Stomach (tissue), 9 donors: ENCODE data around the gene SIRT1. TPM values are rescaled to one million over a fixed set of nuclear protein-coding genes. Genes with fewer than 3 reads are reported as not detected.
A peak's percentile ranks its signal among the peaks of the same experiment; 100 is the strongest.

Source experiments
- DNase-seq, 2 donors: peaks; one replicate each; pipeline versions ENCODE4 v3.0.0 to v3.0.0-alpha.2; 2013 to 2019
- H3K27ac ChIP-seq, 5 donors: fragments of 200-600 bp in 4 of 5; sonication (generic) in 4 of 5; one replicate each; pipeline ENCODE4 v1.5.1; 2013 to 2019; ENCODE audit warnings: mild to moderate bottlenecking in 1 of 5, moderate library complexity in 1 of 5
- H3K27me3 ChIP-seq, 3 donors: fragments of 200-600 bp; sonication (generic); one replicate each; pipeline ENCODE4 v1.5.1; 2017 to 2019; ENCODE audit warnings: mixed run types in 1 of 3
- H3K36me3 ChIP-seq, 4 donors: fragments of 200-600 bp; sonication (generic); 1 replicate in 3 of 4; 2 replicates in 1 of 4; pipeline ENCODE4 v1.5.1; 2016 to 2019
- H3K4me1 ChIP-seq, 4 donors: fragments of 200-600 bp; sonication (generic); one replicate each; pipeline ENCODE4 v1.5.1; 2016 to 2019
- H3K4me3 ChIP-seq, 4 donors: fragments of 200-600 bp; sonication (generic) in 3 of 4; one replicate each; pipeline ENCODE4 v1.5.1; 2016 to 2019; ENCODE audit warnings: mild to moderate bottlenecking in 1 of 4
- H3K9me3 ChIP-seq, 4 donors: fragments of 200-600 bp; sonication (generic); one replicate each; pipeline ENCODE4 v1.5.1; 2016 to 2019
- CTCF ChIP-seq, 7 experiments: fragments of 450-650 bp in 4 of 7; fragments of 200-600 bp in 3 of 7; sonication (generic) in 3 of 7; IDR thresholded peaks; one replicate each; pipeline ENCODE4 v1.5.1; 2016 to 2019; ENCODE audit warnings: antibody characterized with exemption in 7 of 7, control low read depth in 2 of 7, mild to moderate bottlenecking in 1 of 7
- EP300 ChIP-seq: sonication (generic); formaldehyde crosslinking; IDR thresholded peaks from one replicate; pipeline ENCODE4 v1.6.1; 2017; ENCODE audit warnings: antibody characterized with exemption
- POLR2A ChIP-seq, 4 donors: fragments of 450-650 bp; IDR thresholded peaks; one replicate each; pipeline ENCODE4 v1.6.1; 2016; ENCODE audit warnings: antibody characterized with exemption in 4 of 4, control low read depth in 2 of 4, mild to moderate bottlenecking in 1 of 4, moderate library complexity in 1 of 4
- POLR2AphosphoS5 ChIP-seq, 3 donors: sonication (generic); formaldehyde crosslinking; IDR thresholded peaks; one replicate each; pipeline ENCODE4 v1.6.1; 2016; ENCODE audit warnings: antibody characterized with exemption in 3 of 3
- WGBS, 5 donors: extraction: QIAGEN DNeasy Blood & Tissue Kit in 3 of 5; methylation state at CpG; one replicate each; pipeline versions ENCODE4 v1.1.5 to v1.1.7; 2013 to 2018; 5-methylcytosine and 5-hydroxymethylcytosine counted together
- intact Hi-C: fragments of 100-400 bp; cut with DNase I; formaldehyde crosslinking; loops from one replicate; pipeline ENCODE4 v1.15.1; 2023; ENCODE audit warnings: low total_unique reads
- polyA plus RNA-seq, 3 donors: library from polyadenylated mRNA; stranded (reverse); fragments of 200-250 nt; gene quantifications; one replicate each; pipeline ENCODE4 v1.2.3, GENCODE V29; 2013
- total RNA-seq, 5 donors: library from RNA; depleted of rRNA; stranded (reverse); fragments of >200 nt; gene quantifications; one replicate each; pipeline versions ENCODE4 v1.1.0 to v1.2.3, GENCODE V29; 2014 to 2016
- donor health status: healthy with polysubstance abuse.
- donor health status: Bipolar disorder and iron deficiency.
- donor health status: healthy.

The SIRT1 gene
- total and polyA plus RNA-seq, 8 donors: 7.7 to 41.4 (median 17.0) TPM

DNA sequence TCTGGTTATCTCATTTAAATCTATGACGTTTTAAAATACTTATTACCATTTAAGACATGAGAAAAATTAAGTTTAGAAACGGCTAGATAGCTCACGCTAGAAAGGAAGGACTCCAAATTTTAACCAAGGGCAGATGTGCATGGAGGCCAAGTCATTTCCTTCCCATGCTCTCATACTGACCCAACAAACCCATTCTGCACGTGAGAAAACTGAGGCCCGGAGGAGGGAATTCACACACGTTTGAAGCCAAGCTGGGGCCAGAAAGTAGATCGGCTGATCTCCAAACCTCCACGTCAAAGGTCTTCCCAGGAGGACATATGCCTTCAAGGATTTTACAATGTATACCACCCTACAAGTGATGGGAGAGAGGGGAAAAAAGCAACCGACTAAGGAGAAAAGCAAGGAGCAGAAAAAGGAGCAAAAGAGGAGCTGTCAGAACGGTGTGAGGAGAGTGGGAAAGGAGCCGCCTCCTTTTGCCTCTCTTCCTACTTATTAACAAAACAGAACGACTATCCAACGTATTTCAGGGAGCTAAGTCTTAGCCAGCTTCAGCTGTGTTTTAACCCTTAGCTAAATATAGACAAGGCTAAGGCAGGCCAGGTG, 645 bp upstream of the SIRT1 start:
- H3K27me3 ChIP-seq: no peaks in the 10 kb centered on the region
- 16 to 21% (median 18%) methylated on average over 13 of the region's 13 CpGs for WGBS, 5 donors
- H3K4me1 ChIP-seq: peaks cover 13 to 37% (median 25%) of the 10 kb centered on the region in 4 donors
- no peaks in the 10 kb centered on the region for H3K9me3 ChIP-seq
- H3K36me3 ChIP-seq: peaks cover 11 to 21% (median 20%) of the 10 kb centered on the region in 4 donors
- peak overlapping the region; percentile 93 to 100 (median 98) for H3K27ac ChIP-seq
- intact Hi-C loops: no loop called here
- DNase-seq: no peak
- H3K4me3 ChIP-seq: peak overlapping the region; percentile 70 to 86 (median 76)
- no peak for TF ChIP-seq EP300
- no peak for TF ChIP-seq POLR2AphosphoS5 (IDR thresholded peaks at IDR 0.05)
- no peak for TF ChIP-seq POLR2A (IDR thresholded peaks at IDR 0.05)
- TF ChIP-seq CTCF (IDR thresholded peaks at IDR 0.05): no peak

GRCh38 chr10:67884842-67885670, 600 bp downstream of the SIRT1 start:
- DNase-seq: peak; percentile 84 to 94
- intact Hi-C loops: loop anchor here (5.0 kb wide), 1 partner anchor 202 kb away; no protein-coding TSS in a partner anchor
- 0 to 2% (median 1%) methylated on average over 33 to 73 of the region's 73 CpGs for WGBS, 5 donors
- H3K4me1 ChIP-seq: peaks cover 13 to 49% (median 33%) of the 10 kb centered on the region in 4 donors
- H3K27me3 ChIP-seq: no peaks in the 10 kb centered on the region
- no peak for TF ChIP-seq EP300
- TF ChIP-seq POLR2AphosphoS5 (IDR thresholded peaks at IDR 0.05): peak in 2 of 3 donors; percentile 57 to 64
- peak in 1 of 4 donors; percentile 37 for TF ChIP-seq POLR2A (IDR thresholded peaks at IDR 0.05)
- TF ChIP-seq CTCF (IDR thresholded peaks at IDR 0.05): no peak
- H3K27ac ChIP-seq: peak overlapping the region; percentile 93 to 100 (median 98)
- peaks cover 17 to 34% (median 33%) of the 10 kb centered on the region in 4 donors for H3K36me3 ChIP-seq
- H3K4me3 ChIP-seq: peak overlapping the region; percentile 70 to 86 (median 76)
- H3K9me3 ChIP-seq: no peaks in the 10 kb centered on the region

DNA sequence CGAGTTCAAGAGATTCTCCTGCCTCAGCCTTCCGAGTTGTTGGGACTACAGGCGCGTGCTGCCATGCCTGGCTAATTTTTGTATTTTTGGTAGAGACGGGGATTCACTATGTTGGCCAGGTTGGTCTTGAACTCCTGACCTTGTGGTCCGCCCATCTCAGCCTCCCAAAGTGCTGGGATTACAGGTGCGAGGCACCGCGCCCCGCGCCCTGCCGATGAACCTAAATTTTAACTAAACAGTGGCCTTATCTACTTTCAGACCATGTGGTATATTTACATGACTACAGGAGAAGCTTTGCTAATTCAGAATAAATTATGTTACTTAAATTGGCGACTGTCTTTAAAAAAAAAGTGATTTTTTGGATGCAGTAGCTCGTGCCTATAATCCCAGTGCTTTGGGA, 9.2 kb downstream of the SIRT1 start:
- peaks cover 0 to 24% (median 10%) of the 10 kb centered on the region in 4 donors for H3K4me1 ChIP-seq
- peaks cover 64 to 100% (median 99%) of the 10 kb centered on the region in 4 donors for H3K36me3 ChIP-seq
- H3K9me3 ChIP-seq: no peaks in the 10 kb centered on the region
- intact Hi-C loops: no loop called here
- no peaks in the 10 kb centered on the region for H3K27me3 ChIP-seq
- no peak overlapping the region for H3K27ac ChIP-seq
- no peak for DNase-seq
- H3K4me3 ChIP-seq: no peak overlapping the region
- TF ChIP-seq POLR2AphosphoS5 (IDR thresholded peaks at IDR 0.05) (no peak), POLR2A (IDR thresholded peaks at IDR 0.05) (no peak), EP300 (no peak), CTCF (IDR thresholded peaks at IDR 0.05) (no peak)
- 85 to 93% (median 87%) methylated on average over 14 of the region's 14 CpGs for WGBS, 5 donors

DNA sequence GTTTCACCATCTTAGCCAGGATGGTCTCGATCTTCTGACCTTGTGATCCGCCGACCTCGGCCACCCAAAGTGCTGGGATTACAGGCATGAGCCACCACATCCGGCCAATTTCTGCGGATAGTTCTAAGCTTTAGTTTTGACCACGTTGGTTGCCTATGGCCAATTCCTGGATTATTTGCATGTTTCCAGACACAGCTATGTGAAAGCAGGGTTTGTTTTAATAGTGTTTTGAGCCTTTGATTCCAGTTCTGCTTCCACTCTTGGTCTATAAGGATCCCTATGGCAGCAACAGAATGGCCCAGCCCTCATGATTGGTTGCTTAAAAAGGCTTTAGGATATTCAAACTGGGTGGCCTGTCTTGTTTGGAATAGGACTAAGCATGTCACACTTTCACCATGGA, 19.1 kb downstream of the SIRT1 start:
- Histone ChIP-seq H3K9me3 (no peaks in the 10 kb centered on the region), H3K36me3 (peaks cover 15 to 99% (median 89%) of the 10 kb centered on the region in 4 donors), H3K4me3 (no peak overlapping the region), H3K27me3 (no peaks in the 10 kb centered on the region), H3K4me1 (peaks cover 0 to 7% (median 3%) of the 10 kb centered on the region in 4 donors), H3K27ac (no peak overlapping the region)
- no peak for DNase-seq
- intact Hi-C loops: no loop called here
- 90 to 93% (median 92%) methylated on average over 7 of the region's 7 CpGs for WGBS, 5 donors
- TF ChIP-seq CTCF (IDR thresholded peaks at IDR 0.05): no peak
- no peak for TF ChIP-seq POLR2A (IDR thresholded peaks at IDR 0.05)
- TF ChIP-seq POLR2AphosphoS5 (IDR thresholded peaks at IDR 0.05): no peak
- TF ChIP-seq EP300: no peak
